H1 (cell line): Measurements from ENCODE around the gene IL23A. TPM values are rescaled to one million over a fixed set of nuclear protein-coding genes. Genes with fewer than 3 reads are reported as not detected.
A peak's percentile ranks its signal among the peaks of the same experiment; 100 is the strongest.

Source experiments
- CTCF ChIA-PET: fragments of 300-600 bp; sonication (Branson Sonifier 250); formaldehyde crosslinking; loops from one replicate; lab custom pipeline; 2021; ENCODE audit not compliant: partially characterized antibody; lab: Charles Lee
- POLR2A ChIA-PET: fragments of 300-600 bp; sonication (Branson Sonifier 250); formaldehyde crosslinking; loops from one replicate; lab custom pipeline; 2021; ENCODE audit warnings: inconsistent platforms; ENCODE audit not compliant: partially characterized antibody; lab: Charles Lee
- DNase-seq, 2 experiments: peaks; one replicate each; pipeline versions ENCODE4 v3.0.0 to v3.0.0-alpha.2; 2010 to 2022; ENCODE audit warnings: low spot score in 2 of 2, low read depth in 1 of 2, mixed read lengths in 1 of 2
- FAIRE-seq: peaks from 2 replicates; lab custom pipeline; 2011; peaks lifted over from hg19 to GRCh38; lab: Jason Lieb, UNC
- H2AFZ ChIP-seq: 2 replicates; pipeline ENCODE4 v1.8.1; 2012; ENCODE audit warnings: low read length, inconsistent platforms
- H2AK5ac ChIP-seq: 2 replicates; pipeline ENCODE4 v1.6.1; 2013; ENCODE audit warnings: low read depth, low read length
- H2BK120ac ChIP-seq: replicated peaks from 2 replicates; pipeline ENCODE3; 2013; ENCODE audit warnings: low read depth, low read length, inconsistent platforms
- H2BK12ac ChIP-seq: 2 replicates; pipeline ENCODE4 v1.6.1; 2013; ENCODE audit warnings: low read depth, low read length
- H2BK15ac ChIP-seq: 2 replicates; pipeline ENCODE4 v1.6.1; 2013; ENCODE audit warnings: low read length
- H2BK20ac ChIP-seq: 2 replicates; pipeline ENCODE4 v1.6.1; 2013; ENCODE audit warnings: low read length
- H2BK5ac ChIP-seq: 2 replicates; pipeline ENCODE4 v1.6.1; 2013; ENCODE audit warnings: low read depth, low read length
- H3K14ac ChIP-seq: 2 replicates; pipeline ENCODE4 v1.6.1; 2013; ENCODE audit warnings: inconsistent platforms; ENCODE audit not compliant: insufficient read length
- H3K18ac ChIP-seq: 2 replicates; pipeline ENCODE4 v1.6.1; 2013; ENCODE audit warnings: low read length; ENCODE audit errors: extremely low read depth
- H3K23ac ChIP-seq: 2 replicates; pipeline ENCODE4 v1.6.1; 2013; ENCODE audit warnings: inconsistent platforms; ENCODE audit not compliant: insufficient read length
- H3K23me2 ChIP-seq: 2 replicates; pipeline ENCODE4 v1.6.1; 2013; ENCODE audit warnings: low read depth, low read length
- H3K27ac ChIP-seq: 2 replicates; pipeline ENCODE4 v1.6.1; 2011; ENCODE audit warnings: low read depth, low read length, inconsistent platforms
- H3K27me3 ChIP-seq, 4 experiments: replicated peaks in 1 of 4; 1 replicate in 1 of 4; 2 replicates in 3 of 4; pipeline versions ENCODE4 v1.6.1 to v1.8.1; 2011 to 2013; ENCODE audit warnings: low read length in 3 of 4, mild to moderate bottlenecking in 3 of 4, inconsistent platforms in 2 of 4, mixed read lengths in 2 of 4, moderate library complexity in 1 of 4; ENCODE audit not compliant: control insufficient read depth in 3 of 4, insufficient read depth in 3 of 4; ENCODE audit errors: extremely low read depth in 1 of 4
- H3K36me3 ChIP-seq, 4 experiments: 2 replicates each; pipeline versions ENCODE4 v1.6.1 to v1.8.1; 2011 to 2013; ENCODE audit warnings: mild to moderate bottlenecking in 4 of 4, low read length in 3 of 4, moderate library complexity in 2 of 4, control low read depth in 1 of 4, inconsistent platforms in 1 of 4; ENCODE audit not compliant: insufficient read depth in 4 of 4, control insufficient read depth in 2 of 4
- H3K4ac ChIP-seq: replicated peaks from 2 replicates; pipeline ENCODE3; 2013; ENCODE audit warnings: low read length, low read depth, mixed read lengths, inconsistent platforms; ENCODE audit not compliant: insufficient read length
- H3K4me1 ChIP-seq, 4 experiments: replicated peaks in 1 of 4; 1 replicate in 1 of 4; 2 replicates in 3 of 4; pipeline versions ENCODE4 v1.6.1 to v1.8.1; 2011 to 2013; ENCODE audit warnings: low read length in 3 of 4, inconsistent platforms in 2 of 4, mixed read lengths in 1 of 4; ENCODE audit not compliant: insufficient read depth in 4 of 4, control insufficient read depth in 3 of 4
- H3K4me2 ChIP-seq, 2 experiments: 2 replicates each; pipeline versions ENCODE4 v1.6.1 to v1.8.1; 2011 to 2013; ENCODE audit warnings: low read depth in 2 of 2, low read length in 2 of 2, control low read depth in 1 of 2, inconsistent platforms in 1 of 2, mild to moderate bottlenecking in 1 of 2; ENCODE audit not compliant: insufficient read depth in 1 of 2
- H3K4me3 ChIP-seq, 4 experiments: fragments of 200-600, 300-600 bp in 1 of 4; sonication (generic), shearing (Covaris generic), sonication (Bioruptor Twin) in 1 of 4; 2 replicates each; pipeline versions ENCODE4 v1.5.1 to v1.8.1; 2011 to 2016; ENCODE audit warnings: low read length in 4 of 4, low read depth in 3 of 4, control low read depth in 2 of 4, inconsistent platforms in 2 of 4, mild to moderate bottlenecking in 2 of 4, mixed read lengths in 1 of 4, moderate library complexity in 1 of 4; ENCODE audit not compliant: insufficient read depth in 2 of 4; ENCODE audit errors: extremely low read depth in 1 of 4
- H3K56ac ChIP-seq: replicated peaks from 2 replicates; pipeline ENCODE3; 2013; ENCODE audit warnings: low read depth, mild to moderate bottlenecking, mixed read lengths, low read length, inconsistent platforms; ENCODE audit not compliant: insufficient read length
- H3K79me1 ChIP-seq: 2 replicates; pipeline ENCODE4 v1.6.1; 2013; ENCODE audit warnings: low read depth, low read length, control low read depth
- H3K79me2 ChIP-seq, 2 experiments: 2 replicates each; pipeline versions ENCODE4 v1.6.1 to v1.8.1; 2012 to 2013; ENCODE audit warnings: low read length in 2 of 2, mild to moderate bottlenecking in 2 of 2, inconsistent platforms in 1 of 2; ENCODE audit not compliant: insufficient read depth in 2 of 2, control insufficient read depth in 1 of 2
- H3K9ac ChIP-seq, 4 experiments: replicated peaks in 1 of 4; 1 replicate in 1 of 4; 2 replicates in 3 of 4; pipeline versions ENCODE4 v1.6.1 to v1.8.1; 2011 to 2013; ENCODE audit warnings: low read depth in 3 of 4, low read length in 3 of 4, control low read depth in 2 of 4, mild to moderate bottlenecking in 2 of 4, moderate library complexity in 2 of 4, inconsistent platforms in 1 of 4; ENCODE audit errors: extremely low read depth in 1 of 4
- H3K9me3 ChIP-seq, 2 experiments: 2 replicates each; pipeline versions ENCODE4 v1.6.1 to v1.8.1; 2012 to 2013; ENCODE audit warnings: mild to moderate bottlenecking in 2 of 2, moderate library complexity in 2 of 2, control low read depth in 1 of 2, inconsistent platforms in 1 of 2, low read depth in 1 of 2, low read length in 1 of 2, mixed read lengths in 1 of 2; ENCODE audit not compliant: insufficient read depth in 2 of 2
- H4K20me1 ChIP-seq, 2 experiments: replicated peaks in 1 of 2; 2 replicates each; pipeline versions ENCODE3 to v1.8.1; 2011 to 2013; ENCODE audit warnings: inconsistent platforms in 2 of 2, low read length in 2 of 2, mild to moderate bottlenecking in 1 of 2; ENCODE audit not compliant: insufficient read depth in 2 of 2, control insufficient read depth in 1 of 2
- H4K5ac ChIP-seq: 2 replicates; pipeline ENCODE4 v1.6.1; 2013; ENCODE audit warnings: low read length, low read depth, mixed read lengths, inconsistent platforms; ENCODE audit not compliant: insufficient read length
- H4K8ac ChIP-seq: 2 replicates; pipeline ENCODE4 v1.8.0; 2013; ENCODE audit warnings: mild to moderate bottlenecking, moderate library complexity, low read length, inconsistent platforms; ENCODE audit not compliant: insufficient read depth; ENCODE audit errors: extremely low read depth
- H4K91ac ChIP-seq: replicated peaks from 2 replicates; pipeline ENCODE3; 2013; ENCODE audit warnings: low read length, mixed read lengths, inconsistent platforms; ENCODE audit not compliant: insufficient read length
- ATF3 ChIP-seq: IDR thresholded peaks from 2 replicates; pipeline ENCODE4 v1.6.1; 2011; ENCODE audit warnings: low read depth, mild to moderate bottlenecking, low read length; ENCODE audit not compliant: insufficient read depth
- BCL11A ChIP-seq, 2 experiments: IDR thresholded peaks; one replicate each; pipeline ENCODE4 v1.6.1; 2011; ENCODE audit warnings: low read depth in 2 of 2, low read length in 2 of 2, mild to moderate bottlenecking in 2 of 2
- E2F6 ChIP-seq: IDR thresholded peaks from 2 replicates; pipeline ENCODE4 v1.6.1; 2012; ENCODE audit warnings: inconsistent platforms
- HDAC6 ChIP-seq: IDR thresholded peaks from one replicate; pipeline ENCODE4 v1.7.1; 2012; ENCODE audit warnings: low read depth, mild to moderate bottlenecking, inconsistent platforms, low read length, moderate library complexity
- KDM1A ChIP-seq: fragments of 200-600, 300-600 bp; sonication (generic); IDR thresholded peaks from 2 replicates; pipeline ENCODE4 v1.7.1; 2016; ENCODE audit warnings: mild to moderate bottlenecking, low read length, borderline replicate concordance
- MAX ChIP-seq: IDR thresholded peaks from 2 replicates; pipeline ENCODE4 v1.6.1; 2012; ENCODE audit warnings: inconsistent platforms
- POLR2A ChIP-seq, 2 experiments: IDR thresholded peaks; 1 replicate in 1 of 2; 2 replicates in 1 of 2; pipeline ENCODE4 v1.6.1; 2011; ENCODE audit warnings: low read depth in 2 of 2, low read length in 2 of 2, mild to moderate bottlenecking in 2 of 2; ENCODE audit errors: control extremely low read depth in 1 of 2
- POLR2AphosphoS5 ChIP-seq: IDR thresholded peaks from 2 replicates; pipeline ENCODE4 v1.6.1; 2011; ENCODE audit warnings: low read depth, low read length
- RFX5 ChIP-seq: IDR thresholded peaks from 2 replicates; pipeline ENCODE4 v1.6.1; 2011; ENCODE audit warnings: low read depth, low read length, improper control_type of control experiment, borderline replicate concordance
- RNF2 ChIP-seq: fragments of 200-900, 300-1000 bp; sonication (generic); IDR thresholded peaks from 2 replicates; pipeline ENCODE4 v1.7.1; 2016; ENCODE audit warnings: borderline replicate concordance, low read depth, mild to moderate bottlenecking, antibody characterized with exemption, low read length; ENCODE audit not compliant: poor library complexity, severe bottlenecking; ENCODE audit errors: missing control alignments
- SIRT6 ChIP-seq: IDR thresholded peaks from one replicate; pipeline ENCODE4 v1.7.1; 2012; ENCODE audit warnings: low read length, inconsistent platforms
- WGBS, 2 experiments: shearing (Covaris generic) in 1 of 2; methylation state at CpG; one replicate each; pipeline versions ENCODE4 v1.1.6 to v1.1.7; 2013 to 2015; ENCODE audit warnings: low lambda C conversion rate in 2 of 2, mixed read lengths in 2 of 2, inconsistent platforms in 1 of 2, low coverage in 1 of 2, missing lambda C conversion rate in 1 of 2; ENCODE audit not compliant: insufficient replicate concordance in 2 of 2, insufficient coverage in 1 of 2, insufficient read length in 1 of 2; ENCODE audit errors: extremely low coverage in 1 of 2, missing lambda C conversion rate in 1 of 2; 5-methylcytosine and 5-hydroxymethylcytosine counted together
- polyA plus RNA-seq, 7 experiments: library from polyadenylated mRNA; depleted of rRNA in 3 of 7; stranded (reverse) in 5 of 7; unstranded in 2 of 7; fragments of >200 nt in 5 of 7; fragments of 200-250 nt in 2 of 7; gene quantifications; 1 replicate in 5 of 7; 2 replicates in 1 of 7; 4 replicates in 1 of 7; pipeline versions ENCODE4 v1.2.1 to v1.2.3, GENCODE V29; 2011 to 2013; ENCODE audit warnings: missing spikeins in 2 of 7, mixed read lengths in 2 of 7
- total RNA-seq: library from RNA; stranded (reverse); fragmentation: NEBNext Ultra II Directional; extraction: Animal tissue kit (Norgen Biotek cat#: 25700); gene quantifications from 2 replicates; pipeline ENCODE4 v1.2.1, GENCODE V29; 2021

Gene IL23A
- total and polyA plus RNA-seq, 2 of the 8 experiments (the other 6 are each of a cell fraction or from before 2014, with no cell fraction given), result 2.3 to 3.6 TPM

GRCh38 chr12:56333197-56333678 lies 5.4 kb upstream of the IL23A start:
- Histone ChIP-seq H2AK5ac (peak overlapping the region; percentile 88), H3K18ac (peak overlapping the region; percentile 93), H2AFZ (peak overlapping the region; percentile 72; the same call in 1 of the 2 replicates), H4K20me1 (no peaks in the 10 kb centered on the region), H3K4me3 (peak overlapping the region; percentile 53 to 73 (median 62)), H3K4me1 (peaks cover 8 to 19% (median 10%) of the 10 kb centered on the region in 4 experiments), H2BK20ac (peak overlapping the region; percentile 63; the same call in 1 of the 2 replicates), H3K27ac (peak overlapping the region; percentile 81; the same call in 1 of the 2 replicates), H4K91ac (peak overlapping the region; percentile 54), H3K4ac (no peak overlapping the region), H4K5ac (peak overlapping the region; percentile 86), H2BK15ac (0 out of 2 replicates have a peak overlapping the region, but pooled peaks have one; percentile 46), H3K27me3 (no peaks in the 10 kb centered on the region), H3K56ac (peak overlapping the region; percentile 52), H4K8ac (peak overlapping the region; percentile 60; the same call in 1 of the 2 replicates), H3K9me3 (no peaks in the 10 kb centered on the region), H3K9ac (peak overlapping the region in 3 of 4 experiments; percentile 51 to 84 (median 69); a peak in 6 of 7 replicates), H2BK120ac (no peak overlapping the region), H2BK12ac (peak overlapping the region; percentile 84), H3K23me2 (peaks cover 7% of the 10 kb centered on the region; the same call in 1 of the 2 replicates), H3K14ac (peak overlapping the region; percentile 16), H3K23ac (no peak overlapping the region), H2BK5ac (peak overlapping the region; percentile 78), H3K36me3 (no peaks in the 10 kb centered on the region), H3K79me1 (no peaks in the 10 kb centered on the region), H3K79me2 (no peaks in the 10 kb centered on the region), H3K4me2 (peak overlapping the region; percentile 78 to 93)
- 47% methylated on average over 8 of the region's 8 CpGs; no CpG with 5 or more reads in 1 of the 2 experiments for WGBS, 2 experiments
- CTCF ChIA-PET, result interaction anchor here (0.9 to 7.2 kb wide), 10 partner anchors 8 to 258 kb away, joined by 3 to 38 read pairs (median 4); partner anchors contain the start of genes CNPY2 and STAT2
- POLR2A ChIA-PET, result interaction anchor here (0.6 to 7.2 kb wide), 18 partner anchors 9 to 252 kb away, joined by 3 to 55 read pairs (median 4); partner anchors contain the start of genes CNPY2, COQ10A, CS and RNF41
- FAIRE-seq (no peak), DNase-seq (no peak)
- TF ChIP-seq MAX (no peak), BCL11A (IDR thresholded peaks at IDR 0.05; ENCODE audit: low read depth in 2 of 2, low read length in 2 of 2) (no peak), RNF2 (no peak), RFX5 (no peak), POLR2AphosphoS5 (0 out of 2 replicates have a peak, but pooled peaks have one; percentile 2), E2F6 (0 out of 2 replicates have a peak, but pooled peaks have one; percentile 4), HDAC6 (no peak), KDM1A (no peak), ATF3 (no peak), SIRT6 (no peak), POLR2A (IDR thresholded peaks at IDR 0.05; ENCODE audit: control extremely low read depth in 1 of 2, low read depth in 2 of 2, low read length in 2 of 2) (no peak; a peak in 1 of 3 replicates)
